NT2/D1 (cell line): Measurements from ENCODE around the gene CALHM1.

Experiments used
- DNase-seq: peaks from one replicate; pipeline ENCODE4 v3.0.0-alpha.2; 2011; ENCODE audit warnings: low read depth, low spot score
- H3K27me3 ChIP-seq: 2 replicates; pipeline ENCODE4 v1.6.0; 2011; ENCODE audit warnings: mild to moderate bottlenecking; ENCODE audit not compliant: insufficient read length, insufficient read depth
- H3K36me3 ChIP-seq: 2 replicates; pipeline ENCODE4 v1.6.1; 2011; ENCODE audit warnings: mild to moderate bottlenecking, low read length, mixed read lengths; ENCODE audit not compliant: insufficient read depth, insufficient read length
- H3K4me1 ChIP-seq: 2 replicates; pipeline ENCODE4 v1.5.1; 2011; ENCODE audit not compliant: insufficient read depth, insufficient read length
- H3K4me3 ChIP-seq: 2 replicates; pipeline ENCODE4 v1.5.1; 2011; ENCODE audit warnings: low read depth; ENCODE audit not compliant: insufficient read length
- H3K9ac ChIP-seq: 2 replicates; pipeline ENCODE4 v1.6.0; 2011; ENCODE audit warnings: low read depth; ENCODE audit not compliant: insufficient read length
- H3K9me3 ChIP-seq: 2 replicates; pipeline ENCODE4 v1.5.1; 2011; ENCODE audit warnings: mild to moderate bottlenecking, low read length; ENCODE audit not compliant: insufficient read depth
- SUZ12 ChIP-seq: IDR thresholded peaks from 2 replicates; pipeline ENCODE4 v1.6.1; 2011; ENCODE audit not compliant: insufficient read length, insufficient read depth; ENCODE audit errors: extremely low read depth
- YY1 ChIP-seq: IDR thresholded peaks from 2 replicates; pipeline ENCODE4 v1.6.1; 2011; ENCODE audit not compliant: insufficient read length, insufficient read depth
- ZNF274 ChIP-seq: IDR thresholded peaks from 2 replicates; pipeline ENCODE4 v1.6.1; 2011; ENCODE audit warnings: mild to moderate bottlenecking, low read depth, low read length

Gene CALHM1

GRCh38 chr10:103457896-103458583 is 660 bp downstream of the CALHM1 start:
- Histone ChIP-seq H3K27me3 (no peaks in the 10 kb centered on the region), H3K36me3 (no peaks in the 10 kb centered on the region), H3K9me3 (no peaks in the 10 kb centered on the region), H3K9ac (no peak overlapping the region), H3K4me1 (no peaks in the 10 kb centered on the region), H3K4me3 (no peak overlapping the region)
- no peak for DNase-seq
- no peak for TF ChIP-seq YY1

- no peak for DNase-seq
- TF ChIP-seq ZNF274 (no peak), SUZ12 (no peak)
- H3K36me3 ChIP-seq, result no peaks in the 10 kb centered on the region
- H3K4me1 ChIP-seq, result no peaks in the 10 kb centered on the region
- no peaks in the 10 kb centered on the region for H3K27me3 ChIP-seq
- H3K9ac ChIP-seq, result no peak overlapping the region
- H3K9me3 ChIP-seq, result no peaks in the 10 kb centered on the region
- no peak overlapping the region for H3K4me3 ChIP-seq
These were observed 1.5 kb downstream of the CALHM1 start for GRCh38 chr10:103457176-103457712.

DNA sequence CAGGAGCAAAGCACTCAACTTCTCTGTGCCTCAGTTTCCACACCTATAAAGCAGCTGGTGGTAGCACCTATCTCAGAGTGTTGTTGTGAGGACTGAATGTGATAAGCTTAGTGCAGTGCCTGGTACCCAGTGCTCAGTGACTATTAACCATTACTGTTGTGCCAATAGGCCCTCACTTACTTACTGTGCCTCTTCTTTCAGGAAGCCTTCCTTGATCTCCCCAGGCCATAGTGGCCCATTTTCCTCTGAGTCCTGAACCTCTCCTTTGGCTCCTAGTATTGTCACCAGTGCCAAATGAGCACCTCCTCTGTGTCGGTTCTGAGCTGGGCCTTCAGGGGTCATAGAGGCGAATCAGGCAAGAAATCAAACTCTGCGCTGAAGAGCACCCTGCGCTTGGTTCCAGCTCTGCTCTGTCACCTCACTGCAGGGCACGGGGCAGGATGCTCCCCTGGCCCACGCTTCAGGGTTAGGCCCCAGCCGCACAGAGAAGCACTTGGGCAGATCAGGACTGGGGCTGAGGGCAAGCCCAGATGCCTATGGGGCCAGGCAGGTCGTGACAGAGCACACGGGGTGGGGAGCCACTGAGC is 2.5 kb downstream of the CALHM1 start:
- DNase-seq, result no peak
- TF ChIP-seq SUZ12, result no peak
- no peak for TF ChIP-seq ZNF274
- TF ChIP-seq YY1, result no peak
- peaks cover 2% of the 10 kb centered on the region for H3K4me1 ChIP-seq

DNA sequence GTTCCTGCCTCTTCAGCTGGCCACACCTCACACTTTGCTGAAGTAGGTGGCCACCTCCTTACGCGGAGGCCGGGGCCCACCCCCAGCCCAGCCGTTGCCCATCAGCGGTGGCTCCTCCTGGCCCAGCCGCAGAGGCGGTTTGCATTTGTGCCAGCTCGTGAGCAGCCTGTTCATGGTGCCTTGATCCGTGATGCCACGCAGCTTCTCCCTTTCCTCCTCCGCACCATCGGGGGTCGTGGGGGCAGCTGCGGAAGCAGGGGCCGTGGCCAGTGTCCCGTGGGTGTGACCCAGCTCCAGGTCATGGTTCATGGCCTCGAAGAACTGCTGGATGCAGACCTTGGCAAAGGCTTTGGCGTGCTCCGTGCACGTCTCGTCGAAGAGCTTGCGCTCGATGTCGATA is 3.5 kb downstream of the CALHM1 start:
- Histone ChIP-seq H3K36me3 (peaks cover 4% of the 10 kb centered on the region), H3K4me1 (peaks cover 4% of the 10 kb centered on the region), H3K9ac (no peak overlapping the region), H3K9me3 (no peaks in the 10 kb centered on the region), H3K4me3 (no peak overlapping the region), H3K27me3 (no peaks in the 10 kb centered on the region)
- DNase-seq, result no peak
- TF ChIP-seq SUZ12, result no peak
- TF ChIP-seq YY1, result no peak
- no peak for TF ChIP-seq ZNF274

More for the DNA sequence above, 2.5 kb downstream of the CALHM1 start:
- Histone ChIP-seq H3K9me3 (no peaks in the 10 kb centered on the region), H3K36me3 (no peaks in the 10 kb centered on the region), H3K4me3 (no peak overlapping the region), H3K27me3 (no peaks in the 10 kb centered on the region), H3K9ac (no peak overlapping the region)

DNA sequence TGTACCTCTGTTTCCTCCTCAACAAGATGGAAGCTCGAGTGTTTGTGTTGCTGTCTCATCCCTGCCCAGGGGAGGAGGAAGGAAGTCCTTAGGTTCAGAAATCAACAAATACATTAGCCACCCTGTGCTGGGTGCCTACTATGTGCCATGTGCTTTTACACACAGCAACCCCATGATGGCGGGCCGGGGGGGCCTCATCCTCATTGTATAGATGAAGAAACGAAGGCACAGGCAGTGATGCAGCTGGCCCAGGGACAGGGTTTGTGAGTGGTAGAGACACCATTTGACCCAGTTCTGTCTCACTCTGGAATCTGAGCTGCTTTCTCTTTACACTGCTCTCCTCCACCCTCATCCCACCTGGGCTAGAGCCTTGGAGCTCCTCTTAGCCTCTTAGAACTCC is 4.7 kb downstream of the CALHM1 start:
- Histone ChIP-seq H3K9me3 (no peaks in the 10 kb centered on the region), H3K4me1 (peaks cover 12% of the 10 kb centered on the region), H3K9ac (no peak overlapping the region), H3K27me3 (no peaks in the 10 kb centered on the region), H3K36me3 (peaks cover 16% of the 10 kb centered on the region), H3K4me3 (no peak overlapping the region)
- no peak for DNase-seq
- TF ChIP-seq SUZ12, result no peak
- no peak for TF ChIP-seq ZNF274
- TF ChIP-seq YY1, result no peak

DNA sequence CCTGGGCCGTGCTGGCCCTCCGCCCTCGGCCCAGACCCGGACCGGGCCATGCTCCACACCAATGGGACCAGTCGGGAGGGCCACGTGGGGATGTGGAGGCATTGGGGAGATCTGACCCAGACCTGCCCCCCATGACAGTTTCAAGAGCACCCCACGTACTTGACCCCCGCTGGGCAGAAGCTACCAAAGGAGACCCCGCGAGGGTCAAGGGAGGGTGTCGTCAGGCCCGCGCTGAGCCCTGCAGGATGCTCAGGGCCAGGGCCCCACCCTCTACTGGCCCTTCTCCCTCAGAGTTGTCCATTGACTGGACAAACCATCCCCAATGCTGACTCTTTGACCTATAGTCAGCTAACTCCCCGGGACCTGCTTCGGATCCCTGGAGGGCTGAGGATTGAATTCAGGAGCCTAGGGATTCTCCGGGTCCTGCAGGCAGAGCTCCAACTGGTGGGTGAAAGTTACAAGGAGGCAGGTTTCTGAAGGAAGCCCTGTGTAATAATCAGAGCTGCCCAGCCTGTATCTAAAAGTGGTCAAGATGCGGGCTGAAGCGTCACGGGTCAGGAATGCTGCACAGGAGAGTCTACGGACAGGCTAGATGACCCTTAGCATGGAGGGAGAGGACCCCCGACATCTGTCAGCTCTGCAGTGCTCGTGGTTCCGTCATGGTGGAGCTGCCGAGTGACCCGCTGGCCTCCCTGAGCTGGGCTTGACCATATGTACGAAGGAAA is 6.0 kb downstream of the CALHM1 start:
- peaks cover 12% of the 10 kb centered on the region for H3K4me1 ChIP-seq
- no peaks in the 10 kb centered on the region for H3K9me3 ChIP-seq
- H3K36me3 ChIP-seq, result peaks cover 20% of the 10 kb centered on the region
- H3K9ac ChIP-seq, result peak overlapping the region; percentile 61
- no peak for DNase-seq
- H3K4me3 ChIP-seq, result peak overlapping the region; percentile 24
- no peaks in the 10 kb centered on the region for H3K27me3 ChIP-seq
- TF ChIP-seq SUZ12 (no peak), ZNF274 (no peak), YY1 (no peak)

DNA sequence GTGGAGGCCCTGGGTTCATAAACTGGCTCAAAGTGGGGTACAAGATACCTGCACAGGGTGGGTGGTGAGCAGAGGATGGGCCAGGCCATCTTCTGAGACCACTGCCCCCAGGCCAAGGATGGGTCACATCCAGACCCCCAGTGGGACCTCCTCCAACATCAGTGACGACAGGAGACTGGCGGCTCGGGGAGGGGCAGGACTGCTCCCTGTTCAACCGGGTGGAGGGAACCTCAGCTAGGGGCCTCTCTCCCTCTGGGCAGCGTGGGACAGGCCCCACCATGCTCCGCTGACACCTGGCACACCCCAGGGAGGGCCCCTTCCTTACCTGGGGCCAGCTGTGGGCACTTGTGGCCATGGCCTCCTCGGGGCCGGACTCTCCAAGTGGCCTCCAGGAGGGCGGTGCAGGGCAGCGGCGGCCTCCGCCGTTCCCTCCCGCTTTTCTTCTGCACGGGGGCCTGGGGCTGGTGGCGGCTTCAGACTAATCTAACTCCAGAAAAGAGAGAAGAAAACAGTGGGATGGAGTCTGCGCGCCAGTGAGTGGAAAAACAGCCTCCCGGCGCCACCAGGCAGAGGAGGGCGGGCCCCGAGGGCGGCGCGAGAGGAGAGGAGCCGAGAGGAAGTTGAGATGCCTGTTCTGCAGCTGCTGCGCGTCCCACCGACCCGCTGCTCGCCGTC is 6.7 kb downstream of the CALHM1 start, which contains the start of gene CALHM2:
TSS of gene CALHM2 (minus strand) at position 540 of the 675 bp plus-strand sequence. CDS start 2,429 bp downstream, outside the sequence.
- H3K27me3 ChIP-seq, result no peaks in the 10 kb centered on the region
- peaks cover 27% of the 10 kb centered on the region for H3K36me3 ChIP-seq
- peak within 1 kb of the TSS; percentile 43 for H3K4me3 ChIP-seq
- DNase-seq, result no peak
- H3K9ac ChIP-seq, result peak within 1 kb of the TSS; percentile 70
- no peaks in the 10 kb centered on the region for H3K9me3 ChIP-seq
- TF ChIP-seq YY1 (no peak), SUZ12 (no peak), ZNF274 (no peak)
- peaks cover 12% of the 10 kb centered on the region for H3K4me1 ChIP-seq
